LNCAP (cell line): Measurements from ENCODE around the gene CPNE2.

Experiments used
- TF ChIP-seq, protein P1 (sequence below): fragments of 450-650 bp; IDR thresholded peaks from 2 replicates; pipeline ENCODE4 v1.5.1; 2017; ENCODE audit warnings: mild to moderate bottlenecking

The CPNE2 gene

GRCh38 chr16:57146735-57147134 lies 54.4 kb downstream of the CPNE2 start:
- TF ChIP-seq, protein P1, sequence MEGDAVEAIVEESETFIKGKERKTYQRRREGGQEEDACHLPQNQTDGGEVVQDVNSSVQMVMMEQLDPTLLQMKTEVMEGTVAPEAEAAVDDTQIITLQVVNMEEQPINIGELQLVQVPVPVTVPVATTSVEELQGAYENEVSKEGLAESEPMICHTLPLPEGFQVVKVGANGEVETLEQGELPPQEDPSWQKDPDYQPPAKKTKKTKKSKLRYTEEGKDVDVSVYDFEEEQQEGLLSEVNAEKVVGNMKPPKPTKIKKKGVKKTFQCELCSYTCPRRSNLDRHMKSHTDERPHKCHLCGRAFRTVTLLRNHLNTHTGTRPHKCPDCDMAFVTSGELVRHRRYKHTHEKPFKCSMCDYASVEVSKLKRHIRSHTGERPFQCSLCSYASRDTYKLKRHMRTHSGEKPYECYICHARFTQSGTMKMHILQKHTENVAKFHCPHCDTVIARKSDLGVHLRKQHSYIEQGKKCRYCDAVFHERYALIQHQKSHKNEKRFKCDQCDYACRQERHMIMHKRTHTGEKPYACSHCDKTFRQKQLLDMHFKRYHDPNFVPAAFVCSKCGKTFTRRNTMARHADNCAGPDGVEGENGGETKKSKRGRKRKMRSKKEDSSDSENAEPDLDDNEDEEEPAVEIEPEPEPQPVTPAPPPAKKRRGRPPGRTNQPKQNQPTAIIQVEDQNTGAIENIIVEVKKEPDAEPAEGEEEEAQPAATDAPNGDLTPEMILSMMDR = no peak

- TF ChIP-seq, protein P1 = no peak
Measured at GRCh38 chr16:57147381-57148221, 55.2 kb downstream of the CPNE2 start.

- TF ChIP-seq, protein P1 = no peak
Measured at GRCh38 chr16:57148481-57148880, 56.1 kb downstream of the CPNE2 start.

- TF ChIP-seq, protein P1 = no peak
Measured at GRCh38 chr16:57149391-57149790, 57.0 kb downstream of the CPNE2 start.

- TF ChIP-seq, protein P1 = no peak
Measured at GRCh38 chr16:57150682-57151330, 58.4 kb downstream of the CPNE2 start.

- TF ChIP-seq, protein P1 = no peak
Measured at GRCh38 chr16:57151369-57151768, 59.0 kb downstream of the CPNE2 start.

GRCh38 chr16:57152096-57153093 lies 60.0 kb downstream of the CPNE2 start:
- TF ChIP-seq, protein P1 = no peak
